GM19193 (cell line): ENCODE measurements around the gene EHBP1L1.

Experiments
- POLR2A ChIP-seq: IDR thresholded peaks from 4 replicates; pipeline ENCODE4 v1.6.1; 2011; ENCODE audit not compliant: insufficient read depth, insufficient read length; ENCODE audit errors: extremely low read depth

EHBP1L1 gene

GRCh38 chr11:65610404-65610803 is 34.6 kb downstream of the EHBP1L1 start:
- TF ChIP-seq POLR2A, result no peak

- no peak for TF ChIP-seq POLR2A
Observed at GRCh38 chr11:65611028-65611757, 35.3 kb downstream of the EHBP1L1 start.

GRCh38 chr11:65611758-65612603 is 36.1 kb downstream of the EHBP1L1 start:
- no peak for TF ChIP-seq POLR2A

GRCh38 chr11:65612691-65613090 is 36.8 kb downstream of the EHBP1L1 start:
- TF ChIP-seq POLR2A, result no peak

- no peak for TF ChIP-seq POLR2A
Observed at GRCh38 chr11:65613091-65613928, 37.5 kb downstream of the EHBP1L1 start.

GRCh38 chr11:65615229-65615949 is 39.5 kb downstream of the EHBP1L1 start, which contains the start of gene PCNX3:
TSS of gene PCNX3 (plus strand) at chr11:65615776. CDS start at chr11:65616312, 536 bp downstream.
- TF ChIP-seq POLR2A, result peak; percentile 74

GRCh38 chr11:65615950-65616574 is 40.2 kb downstream of the EHBP1L1 start:
- no peak for TF ChIP-seq POLR2A

GRCh38 chr11:65616575-65617001 is 40.7 kb downstream of the EHBP1L1 start:
- TF ChIP-seq POLR2A, result no peak

GRCh38 chr11:65617136-65617850 is 41.4 kb downstream of the EHBP1L1 start:
- TF ChIP-seq POLR2A, result no peak

- no peak for TF ChIP-seq POLR2A
Observed at GRCh38 chr11:65617990-65618751, 42.3 kb downstream of the EHBP1L1 start.

- no peak for TF ChIP-seq POLR2A
Observed at GRCh38 chr11:65618763-65619162, 42.9 kb downstream of the EHBP1L1 start.

GRCh38 chr11:65619281-65619928 is 43.6 kb downstream of the EHBP1L1 start:
- TF ChIP-seq POLR2A, result peak; percentile 2
